ENCODE results near the gene LRRIQ3. TPM values are rescaled to one million over a fixed set of nuclear protein-coding genes. Genes with fewer than 3 reads are reported as not detected.
"Not testable (repeated sequence)": the region's sequence is repeated elsewhere in the genome, so short reads cannot be mapped to it uniquely, and the experiment has no call there.

Gene LRRIQ3
- total RNA-seq, 1 experiment from 2014 or later: 0.14 TPM

GRCh38 chr1:74145086-74145485, 52.9 kb downstream of the LRRIQ3 start:
- DNase-seq (ENCODE audit: low spot score): no peak
- in situ Hi-C loops (cut with HindIII; ENCODE audit: low sequenced_read_pairs): no loop called here

GRCh38 chr1:74117370-74117769, 80.6 kb downstream of the LRRIQ3 start:
- in situ Hi-C loops (cut with HindIII; ENCODE audit: low sequenced_read_pairs); DNase-seq (ENCODE audit: low spot score): not testable (repeated sequence)

DNA sequence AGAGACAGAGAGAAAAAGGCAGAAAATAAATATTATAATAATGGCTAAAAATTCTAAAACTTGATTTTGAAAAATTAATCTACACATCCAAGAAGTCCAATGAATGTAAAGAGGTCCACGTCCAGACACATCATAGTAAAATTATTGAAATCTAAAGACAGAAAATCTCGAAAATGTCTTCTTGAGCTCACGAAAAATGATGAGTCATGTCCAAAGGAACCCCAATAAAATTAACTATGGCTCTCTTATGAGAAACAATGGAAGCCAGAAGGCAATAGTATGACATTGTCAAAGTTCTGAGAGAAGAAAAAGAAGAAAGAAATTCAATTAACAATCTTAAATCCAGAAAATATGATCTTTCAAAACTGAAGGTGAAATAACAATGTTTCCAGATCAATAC, 84.6 kb downstream of the LRRIQ3 start:
- in situ Hi-C loops (cut with HindIII; ENCODE audit: low sequenced_read_pairs): no loop called here

DNA sequence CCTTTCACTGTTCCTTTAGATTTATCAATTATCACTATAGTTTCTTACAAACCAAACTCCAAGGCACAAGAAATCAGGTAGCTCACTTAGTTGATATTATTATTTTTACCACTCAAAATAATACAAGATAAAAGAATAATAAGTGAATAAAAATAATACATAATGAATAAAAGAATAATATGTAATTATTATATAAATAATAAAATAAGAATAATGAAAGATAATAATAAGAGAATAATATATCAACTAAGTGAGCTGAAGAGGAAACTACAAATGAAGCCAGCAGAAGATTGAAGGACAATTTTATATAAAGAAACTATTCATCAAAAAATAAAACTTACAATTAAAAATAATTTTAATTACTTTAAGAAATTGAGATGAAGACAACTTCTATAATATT, 90.6 kb downstream of the LRRIQ3 start:
- no peak for DNase-seq (ENCODE audit: low spot score)
- in situ Hi-C loops (cut with HindIII; ENCODE audit: low sequenced_read_pairs): no loop called here

More for the DNA sequence above, 84.6 kb downstream of the LRRIQ3 start:
- DNase-seq (ENCODE audit: low spot score): no peak

DNA sequence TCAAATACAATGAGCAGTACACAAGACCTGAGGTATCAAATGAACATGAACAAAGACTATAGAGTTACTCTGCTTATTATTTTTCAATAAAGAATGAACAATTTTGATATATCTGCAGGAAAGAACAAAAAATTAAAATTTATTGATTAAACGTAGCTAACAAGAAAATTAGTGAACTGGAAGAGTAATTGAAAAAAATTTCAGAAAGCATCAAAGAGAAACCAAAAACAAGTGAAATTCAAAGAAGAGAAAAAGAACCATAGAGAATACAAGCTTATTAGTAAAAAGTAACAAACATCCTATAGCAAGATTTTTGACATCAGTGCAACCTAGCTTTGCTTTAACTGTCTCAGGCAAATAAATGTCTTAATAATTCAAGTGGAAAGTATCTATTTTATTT, 106.6 kb downstream of the LRRIQ3 start:
- DNase-seq (ENCODE audit: low spot score): no peak
- in situ Hi-C loops (cut with HindIII; ENCODE audit: low sequenced_read_pairs): no loop called here

DNA sequence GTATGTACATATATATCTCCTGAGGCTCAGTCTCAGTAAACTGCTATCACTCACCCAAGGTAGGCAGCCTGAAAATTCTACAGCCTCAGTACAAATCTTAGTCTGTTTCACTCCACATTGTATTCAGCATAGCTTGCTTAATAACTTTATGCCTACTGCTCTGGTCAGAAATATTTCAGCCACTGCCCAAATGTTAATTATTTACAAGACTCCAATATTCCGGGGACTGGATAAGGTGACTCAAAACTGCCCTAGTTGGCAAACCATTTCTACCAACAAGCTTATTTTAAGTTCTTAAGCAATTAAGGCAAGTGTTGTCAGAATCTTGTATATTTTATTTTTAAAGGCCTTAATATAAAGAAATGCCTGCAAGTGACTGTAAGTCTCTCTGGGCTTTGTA, 114.8 kb downstream of the LRRIQ3 start:
- DNase-seq (ENCODE audit: low spot score): no peak
- in situ Hi-C loops (cut with HindIII; ENCODE audit: low sequenced_read_pairs): no loop called here

DNA sequence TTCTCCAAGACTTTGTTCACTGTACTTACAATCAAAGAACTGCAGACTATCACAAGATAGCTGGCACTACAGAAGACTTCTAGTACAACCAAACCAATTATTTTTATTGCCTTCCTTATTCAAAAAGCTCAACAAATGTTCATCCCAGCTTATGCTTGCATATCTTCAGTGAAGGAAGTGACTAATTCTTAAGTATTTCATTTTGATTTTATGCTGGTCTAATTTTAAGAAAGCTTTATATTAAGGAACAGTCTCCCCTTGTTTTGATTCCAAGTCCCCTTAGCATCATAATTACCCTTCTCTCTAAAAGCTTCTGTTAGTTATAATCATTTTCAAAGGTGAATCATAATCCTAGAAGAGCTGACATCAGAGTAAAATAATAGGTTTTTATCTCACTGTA, 132.9 kb downstream of the LRRIQ3 start:
- no peak for DNase-seq (ENCODE audit: low spot score)
- in situ Hi-C loops (cut with HindIII; ENCODE audit: low sequenced_read_pairs): no loop called here

GRCh38 chr1:74057719-74058118, 140.3 kb downstream of the LRRIQ3 start:
- no peak for DNase-seq (ENCODE audit: low spot score)
- in situ Hi-C loops (cut with HindIII; ENCODE audit: low sequenced_read_pairs): no loop called here

GRCh38 chr1:74053407-74053806, 144.6 kb downstream of the LRRIQ3 start:
- no peak for DNase-seq (ENCODE audit: low spot score)
- in situ Hi-C loops (cut with HindIII; ENCODE audit: low sequenced_read_pairs): no loop called here

DNA sequence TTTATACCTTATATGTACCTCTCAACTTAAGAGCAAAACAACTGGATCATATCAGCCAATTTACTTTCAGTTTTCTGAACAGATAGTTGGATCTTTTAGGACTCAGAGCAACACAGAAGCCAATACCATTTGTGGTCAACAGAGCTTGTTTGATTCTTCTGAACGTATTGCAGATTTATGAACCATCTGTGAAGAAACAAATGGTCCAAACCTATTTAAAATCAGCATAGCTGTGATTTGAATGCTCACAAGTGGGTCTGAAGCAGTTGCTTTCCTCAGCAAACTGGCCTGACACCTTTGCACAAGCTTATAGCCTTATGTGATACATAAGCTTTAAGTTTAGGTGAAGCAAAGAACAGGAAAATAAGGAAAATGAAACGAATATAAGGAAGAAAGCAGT, 147.6 kb downstream of the LRRIQ3 start:
- no peak for DNase-seq (ENCODE audit: low spot score)

DNA sequence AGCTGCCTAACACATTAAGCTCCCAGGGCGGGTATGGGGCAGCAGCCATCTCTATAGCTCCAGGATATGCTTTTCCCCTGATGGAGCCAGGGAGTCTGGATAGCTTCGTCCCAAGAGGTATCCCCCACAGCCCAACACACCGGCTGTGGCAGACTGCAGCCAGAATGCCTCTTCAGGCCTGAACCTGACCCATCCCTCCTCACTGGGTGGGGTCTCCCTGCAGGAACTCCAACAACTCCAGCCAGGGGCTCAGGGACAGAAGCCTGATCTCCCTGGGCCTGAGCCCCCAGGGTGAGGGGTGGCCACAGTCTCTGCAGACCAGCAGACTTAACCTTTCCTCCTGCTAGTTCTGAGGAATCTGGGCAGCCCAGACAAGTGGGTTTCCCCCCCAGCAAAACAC, 159.9 kb downstream of the LRRIQ3 start:
- in situ Hi-C loops (cut with HindIII; ENCODE audit: low sequenced_read_pairs): no loop called here
- DNase-seq (ENCODE audit: low spot score): no peak

More for the DNA sequence above, 147.6 kb downstream of the LRRIQ3 start:
- in situ Hi-C loops (cut with HindIII; ENCODE audit: low sequenced_read_pairs): no loop called here

- DNase-seq (ENCODE audit: low spot score): no peak
- in situ Hi-C loops (cut with HindIII; ENCODE audit: low sequenced_read_pairs): no loop called here
These were observed 185.4 kb downstream of the LRRIQ3 start for GRCh38 chr1:74012583-74012982.

- in situ Hi-C loops (cut with HindIII; ENCODE audit: low sequenced_read_pairs): no loop called here
- DNase-seq (ENCODE audit: low spot score): no peak
These were observed 186.2 kb downstream of the LRRIQ3 start for GRCh38 chr1:74011736-74012135.

DNA sequence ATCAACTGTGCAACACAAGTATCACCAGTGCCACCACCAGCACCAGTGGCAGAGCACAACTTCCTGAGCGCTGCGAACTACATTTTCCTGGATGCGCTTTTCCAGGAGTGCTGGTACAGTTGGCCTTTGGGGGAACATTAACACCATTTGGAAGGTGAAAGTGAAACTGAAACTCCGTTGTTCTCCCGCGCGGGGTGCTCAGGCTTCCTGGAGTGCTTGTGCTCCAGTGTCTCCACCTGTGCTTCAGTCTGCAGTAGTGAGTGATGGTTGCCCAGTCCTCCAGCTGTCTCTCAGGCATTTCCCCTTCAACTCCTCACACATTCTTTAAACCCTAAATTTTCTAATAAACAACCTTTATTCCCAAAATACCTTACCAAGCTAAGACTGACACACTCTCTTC, 187.8 kb downstream of the LRRIQ3 start:
- DNase-seq (ENCODE audit: low spot score): no peak
- in situ Hi-C loops (cut with HindIII; ENCODE audit: low sequenced_read_pairs): no loop called here

- in situ Hi-C loops (cut with HindIII; ENCODE audit: low sequenced_read_pairs): no loop called here
- no peak for DNase-seq (ENCODE audit: low spot score)
These were observed 192.4 kb downstream of the LRRIQ3 start for GRCh38 chr1:74005533-74005932.

- in situ Hi-C loops (cut with HindIII; ENCODE audit: low sequenced_read_pairs): no loop called here
- no peak for DNase-seq (ENCODE audit: low spot score)
These were observed 194.2 kb downstream of the LRRIQ3 start for GRCh38 chr1:74003806-74004205.

- DNase-seq (ENCODE audit: low spot score): peak; percentile 94
- in situ Hi-C loops (cut with HindIII; ENCODE audit: low sequenced_read_pairs): no loop called here
These were observed 199.5 kb downstream of the LRRIQ3 start for GRCh38 chr1:73998348-73998959.

- in situ Hi-C loops (cut with HindIII; ENCODE audit: low sequenced_read_pairs): no loop called here
These were observed 217.5 kb downstream of the LRRIQ3 start for GRCh38 chr1:73980324-73981040.

GRCh38 chr1:73979684-73980083, 218.3 kb downstream of the LRRIQ3 start:
- DNase-seq (ENCODE audit: low spot score): no peak
- in situ Hi-C loops (cut with HindIII; ENCODE audit: low sequenced_read_pairs): no loop called here

More at GRCh38 chr1:73980324-73981040, 217.5 kb downstream of the LRRIQ3 start:
- DNase-seq (ENCODE audit: low spot score): no peak

DNA sequence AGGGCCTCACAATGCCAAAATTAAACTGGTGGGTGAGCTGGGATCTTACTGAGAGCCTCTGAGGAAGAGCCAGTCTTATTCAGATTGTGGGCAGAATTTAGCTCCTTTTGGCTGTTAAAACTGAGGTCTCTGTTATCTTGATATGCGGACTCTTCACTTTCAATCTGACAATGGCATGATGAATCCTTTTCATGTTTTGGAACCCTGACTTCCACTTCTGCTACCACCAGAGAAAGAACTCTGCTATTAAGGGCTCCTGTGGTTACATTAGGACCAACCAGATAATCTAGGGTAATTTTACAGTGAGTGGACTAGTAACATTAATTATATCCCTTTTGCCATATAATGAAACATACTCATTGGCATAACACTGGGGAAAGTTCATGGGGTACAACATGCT, 219.0 kb downstream of the LRRIQ3 start:
- no peak for DNase-seq (ENCODE audit: low spot score)
- in situ Hi-C loops (cut with HindIII; ENCODE audit: low sequenced_read_pairs): no loop called here
